ENCODE measurements around the gene DCLRE1B.

The DCLRE1B gene

GRCh38 chr1:113887402-113888175 lies 17.5 kb upstream of the DCLRE1B start, which contains the start of gene BCL2L15:
BCL2L15 (minus strand) TSS chr1:113887581; CDS start chr1:113887375, 206 bp downstream.
- DNase-seq, result no peak

DNA sequence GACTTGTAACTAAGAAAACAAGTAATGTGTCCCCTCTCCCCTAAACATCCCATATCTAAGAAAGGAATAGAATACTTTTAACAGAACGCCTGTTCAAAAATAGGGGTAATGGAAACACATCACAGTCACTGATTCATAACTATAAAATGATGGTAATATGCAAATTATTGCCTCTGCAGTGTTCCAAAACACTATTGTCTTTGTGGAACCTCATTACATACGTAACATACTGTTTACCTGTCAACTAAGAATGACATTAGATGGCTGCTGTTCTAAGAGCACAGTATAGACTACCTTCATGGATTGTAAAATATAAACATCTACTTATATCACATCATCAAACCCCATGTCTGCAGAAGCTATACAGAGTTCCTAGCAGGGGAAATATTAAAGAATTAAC lies 14.3 kb upstream of the DCLRE1B start:
- no peak for DNase-seq

DNA sequence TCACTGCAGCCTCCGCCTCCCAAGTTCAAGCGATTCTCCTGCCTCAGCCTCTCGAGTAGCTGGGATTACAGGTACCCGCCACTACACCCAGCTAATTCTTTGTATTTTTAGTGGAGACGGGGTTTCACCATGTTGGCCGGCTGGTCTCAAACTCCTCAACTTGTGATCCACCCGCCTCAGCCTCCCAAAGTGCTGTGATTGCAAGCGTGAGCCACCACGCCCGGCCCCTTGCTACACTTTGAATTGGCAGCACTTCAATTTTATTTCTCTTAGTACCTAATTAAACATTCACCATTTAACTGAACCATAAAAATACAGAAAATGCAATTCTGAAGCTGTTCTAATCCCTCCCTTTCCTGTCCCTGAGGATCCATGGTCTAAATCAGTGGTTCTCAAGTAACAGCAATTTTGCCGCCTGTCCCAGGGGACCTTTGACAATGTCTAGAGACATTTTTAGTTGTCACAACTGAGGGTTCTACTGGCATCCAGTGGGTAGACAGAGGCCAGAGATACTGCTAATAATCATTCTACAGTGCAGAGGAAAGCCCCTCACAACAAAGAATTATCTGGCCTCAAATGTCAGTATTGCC lies 13.4 kb upstream of the DCLRE1B start:
- no peak for DNase-seq

DNA sequence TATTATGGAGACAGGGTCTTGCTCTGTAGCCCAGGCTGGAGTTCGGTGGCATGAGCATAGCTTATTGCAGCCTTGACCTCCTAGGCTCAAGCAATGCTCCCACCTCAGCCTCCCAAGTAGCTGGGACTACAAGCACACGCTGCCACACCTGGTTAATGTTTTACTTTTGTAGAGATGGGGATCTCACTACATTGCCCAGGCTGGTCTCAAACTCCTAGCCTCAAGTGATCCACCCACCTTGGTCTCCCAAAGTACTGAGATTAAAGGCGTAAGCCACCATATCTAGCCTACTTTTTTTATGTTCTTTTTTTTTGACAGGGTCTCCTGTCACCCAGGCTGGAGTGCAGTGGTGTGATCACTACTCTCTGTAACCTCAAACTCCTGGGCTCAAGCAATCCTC lies 11.9 kb upstream of the DCLRE1B start:
- no peak for DNase-seq

- no peak for DNase-seq
Measured at GRCh38 chr1:113895098-113895497, 10.0 kb upstream of the DCLRE1B start.

GRCh38 chr1:113895961-113896360 lies 9.2 kb upstream of the DCLRE1B start:
- DNase-seq, result no peak

GRCh38 chr1:113898241-113898814 lies 6.8 kb upstream of the DCLRE1B start:
- DNase-seq, result no peak

DNA sequence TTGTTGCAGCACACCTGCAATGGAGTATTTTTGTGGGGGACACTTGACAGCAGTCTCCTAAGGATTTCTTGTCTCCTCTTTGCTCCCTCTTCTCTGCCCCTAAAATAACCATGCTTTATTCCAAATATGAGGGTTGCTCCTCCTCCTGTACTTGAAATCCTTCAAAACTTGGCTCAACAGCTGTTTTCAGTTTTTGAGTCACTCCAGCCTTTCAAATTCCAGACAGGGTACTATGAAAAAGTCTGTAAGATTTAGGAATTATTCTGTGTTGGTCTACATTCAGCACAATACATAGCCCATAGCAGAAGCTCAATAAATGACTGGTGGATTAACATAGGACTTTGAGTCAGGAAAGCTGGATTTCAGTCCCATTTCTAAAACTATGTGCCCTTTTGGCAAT lies 6.0 kb upstream of the DCLRE1B start:
- no peak for DNase-seq

GRCh38 chr1:113901191-113901590 lies 3.9 kb upstream of the DCLRE1B start:
- no peak for DNase-seq

- no peak for DNase-seq
Measured at GRCh38 chr1:113903501-113904292, 1.4 kb upstream of the DCLRE1B start.

- no peak for DNase-seq
Measured at GRCh38 chr1:113904293-113904673, 843 bp upstream of the DCLRE1B start.

GRCh38 chr1:113905435-113905861 lies 322 bp downstream of the DCLRE1B start:
- DNase-seq, result peak; percentile 19

DNA sequence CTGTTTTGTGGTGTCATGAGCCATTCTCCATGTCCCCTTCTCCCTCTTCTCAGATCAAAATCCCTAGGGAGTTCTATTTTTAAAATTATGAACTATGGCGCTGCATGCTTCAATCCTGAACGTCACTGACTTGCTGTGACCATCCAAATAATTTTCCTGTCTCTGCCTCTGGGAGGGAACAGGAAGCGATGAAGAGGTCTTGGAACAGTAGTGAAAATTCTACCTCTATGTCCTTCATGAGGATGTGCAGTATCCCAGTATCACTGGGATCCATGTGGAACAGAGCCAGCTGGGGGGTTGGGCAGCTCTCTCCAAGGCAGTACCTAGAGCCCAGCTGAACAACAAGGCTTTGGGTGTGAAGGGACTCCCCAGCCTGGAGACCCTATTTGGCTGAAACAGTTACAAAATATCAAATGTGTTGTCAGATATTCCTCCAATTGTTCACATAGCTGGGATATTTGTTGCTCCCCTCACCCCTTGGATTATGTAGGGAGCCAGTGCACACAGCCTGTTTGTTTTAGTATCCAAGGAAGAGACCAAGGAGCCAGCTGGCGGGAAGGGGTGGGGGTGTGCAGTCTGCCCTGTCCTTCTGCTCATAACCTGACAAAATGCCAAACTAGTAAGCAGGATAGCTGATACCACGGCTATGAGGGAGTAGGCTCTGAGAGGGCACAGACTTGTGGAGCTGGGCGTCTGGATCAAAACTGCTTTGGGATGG lies 7.6 kb downstream of the DCLRE1B start:
- DNase-seq, result no peak

DNA sequence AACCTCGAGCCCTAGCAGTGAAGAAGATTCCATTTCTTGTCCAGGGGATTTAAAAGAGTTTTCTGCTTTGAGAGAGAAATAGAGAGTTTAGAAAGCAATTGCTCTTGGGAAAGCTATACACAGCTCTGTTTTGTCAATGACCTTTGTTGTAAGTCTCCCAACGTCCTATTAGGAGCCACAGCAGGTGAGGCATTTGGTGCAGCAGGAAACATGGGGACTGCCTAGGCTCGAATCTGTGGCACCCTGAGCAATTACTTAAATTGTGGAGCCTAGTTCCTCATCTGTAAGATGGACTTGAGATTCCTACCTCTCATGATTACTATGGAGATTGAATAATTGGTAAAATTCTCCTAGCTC lies 8.2 kb downstream of the DCLRE1B start:
- DNase-seq, result no peak

GRCh38 chr1:113913887-113914664 lies 8.9 kb downstream of the DCLRE1B start:
- no peak for DNase-seq

DNA sequence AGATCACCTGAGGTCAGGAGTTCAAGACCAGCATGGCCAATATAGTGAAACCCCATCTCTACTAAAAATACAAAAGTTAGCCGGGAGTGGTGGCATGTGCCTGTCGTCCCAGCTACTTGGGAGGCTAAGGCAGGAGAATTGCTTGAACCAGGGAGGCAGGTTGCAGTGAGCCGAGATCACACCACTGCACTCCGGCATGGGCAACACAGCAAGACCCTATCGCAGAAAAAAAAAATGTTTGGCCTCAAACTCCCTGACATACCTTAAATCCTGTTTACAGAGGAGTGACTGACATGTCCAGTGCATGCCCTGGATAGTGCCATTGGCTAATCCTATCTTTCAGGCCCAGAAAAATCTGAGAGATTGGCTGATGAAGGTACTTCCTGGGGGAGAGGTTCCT lies 11.8 kb downstream of the DCLRE1B start:
- DNase-seq, result no peak

GRCh38 chr1:113917400-113918082 lies 12.4 kb downstream of the DCLRE1B start:
- no peak for DNase-seq

GRCh38 chr1:113918243-113918642 lies 13.1 kb downstream of the DCLRE1B start:
- DNase-seq, result no peak

DNA sequence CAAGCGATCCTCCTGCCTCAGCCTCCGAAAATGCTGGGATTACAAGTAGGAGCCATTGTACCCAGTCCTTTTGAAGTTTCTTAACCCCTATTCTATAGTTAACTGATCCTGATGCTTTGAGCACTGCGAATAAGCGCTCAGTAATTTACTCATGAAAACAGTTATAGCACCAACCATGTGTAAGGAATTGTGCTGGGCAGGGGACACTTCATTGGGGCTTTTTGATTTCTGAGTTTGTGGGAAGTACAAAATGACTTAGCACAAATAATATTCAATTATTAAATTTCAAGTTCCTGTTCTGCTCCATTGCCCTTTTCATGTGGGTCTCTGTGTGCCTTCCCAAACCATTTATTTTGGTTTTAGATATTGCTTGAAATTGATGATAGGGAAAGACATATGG lies 17.8 kb downstream of the DCLRE1B start:
- no peak for DNase-seq

DNA sequence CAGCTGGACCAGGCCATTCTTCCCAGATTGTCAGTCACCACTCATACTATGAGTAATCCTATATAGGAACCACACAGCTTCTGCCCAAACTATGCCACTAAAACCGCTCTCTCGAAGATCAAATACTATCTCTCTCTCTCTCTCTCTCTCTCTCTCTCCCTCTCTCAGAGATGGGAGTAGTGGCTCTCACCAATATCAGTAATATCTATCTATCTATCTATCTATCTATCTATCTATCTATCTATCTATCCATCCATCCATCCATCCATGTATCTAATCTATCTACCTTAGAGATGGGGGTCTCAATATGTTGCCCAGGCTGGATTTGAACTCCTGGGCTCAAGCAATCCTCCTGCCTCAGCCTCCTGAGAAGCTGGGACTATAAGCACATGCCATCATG lies 19.3 kb downstream of the DCLRE1B start:
- no peak for DNase-seq

- DNase-seq, result no peak
Measured at GRCh38 chr1:113928187-113928930, 23.2 kb downstream of the DCLRE1B start.

All from NCI-H345 (cell line).